Endothelial cell of umbilical vein (primary cell): ENCODE measurements around the gene LRIT2. TPM values are rescaled to one million over a fixed set of nuclear protein-coding genes. Genes with fewer than 3 reads are reported as not detected.

Source experiments
- BruUV-seq: library from RNA; stranded (reverse); fragments of 400-500 nt; replicated peaks from 2 replicates; lab custom pipeline; 2021; lab: Mats Ljungman, UMichigan
- CTCF ChIA-PET: fragments of 300-600, 350-600 bp; sonication (Branson Sonifier 250); formaldehyde crosslinking; loops from one replicate; lab custom pipeline; 2021; ENCODE audit warnings: antibody characterized with exemption, inconsistent platforms; lab: Charles Lee
- POLR2A ChIA-PET: fragments of 300-600, 350-600 bp; sonication (Branson Sonifier 250); formaldehyde crosslinking; loops from one replicate; lab custom pipeline; 2021; ENCODE audit warnings: antibody characterized with exemption, inconsistent platforms; lab: Charles Lee
- DNase-seq: peaks from one replicate; pipeline ENCODE4 v3.0.0-alpha.2; 2011; ENCODE audit warnings: low read depth, low spot score
- FAIRE-seq: peaks from 2 replicates; lab custom pipeline; 2011; peaks lifted over from hg19 to GRCh38; lab: Jason Lieb, UNC
- H2AFZ ChIP-seq: 2 replicates; pipeline ENCODE4 v1.6.0; 2012; ENCODE audit warnings: low read depth, low read length, control low read depth, inconsistent platforms
- H3K27ac ChIP-seq: 2 replicates; pipeline ENCODE4 v1.5.1; 2011; ENCODE audit warnings: low read depth, mild to moderate bottlenecking, control low read depth, low read length, moderate library complexity; ENCODE audit not compliant: insufficient read depth
- H3K27me3 ChIP-seq, 2 experiments: 2 replicates each; pipeline versions ENCODE4 v1.6.0 to v1.6.1; 2011; ENCODE audit warnings: low read length in 2 of 2, mixed read lengths in 1 of 2; ENCODE audit not compliant: control insufficient read depth in 2 of 2, insufficient read depth in 2 of 2
- H3K36me3 ChIP-seq, 2 experiments: 2 replicates in 1 of 2; 3 replicates in 1 of 2; pipeline ENCODE4 v1.5.1; 2011; ENCODE audit warnings: low read length in 2 of 2, mild to moderate bottlenecking in 1 of 2, moderate library complexity in 1 of 2; ENCODE audit not compliant: control insufficient read depth in 2 of 2, insufficient read depth in 2 of 2; ENCODE audit errors: extremely low read depth in 1 of 2
- H3K4me1 ChIP-seq: 3 replicates; pipeline ENCODE4 v1.5.1; 2011; ENCODE audit warnings: mild to moderate bottlenecking, low read length; ENCODE audit not compliant: control insufficient read depth, insufficient read depth; ENCODE audit errors: extremely low read depth
- H3K4me2 ChIP-seq: 2 replicates; pipeline ENCODE4 v1.6.1; 2011; ENCODE audit warnings: low read length, control low read depth, mixed read lengths; ENCODE audit not compliant: insufficient read depth
- H3K4me3 ChIP-seq, 3 experiments: fragments of 200-600 bp in 1 of 3; sonication (generic), shearing (Covaris generic) in 1 of 3; replicated peaks in 1 of 3; 2 replicates each; pipeline ENCODE4 v1.5.1; 2011 to 2016; ENCODE audit warnings: control low read depth in 3 of 3, low read length in 3 of 3, mild to moderate bottlenecking in 2 of 3, inconsistent platforms in 1 of 3, low read depth in 1 of 3, moderate library complexity in 1 of 3; ENCODE audit not compliant: insufficient read depth in 1 of 3
- H3K79me2 ChIP-seq: 2 replicates; pipeline ENCODE4 v1.6.0; 2012; ENCODE audit warnings: low read length, inconsistent platforms; ENCODE audit not compliant: control insufficient read depth, insufficient read depth
- H3K9ac ChIP-seq: replicated peaks from 2 replicates; pipeline ENCODE3; 2011; ENCODE audit warnings: low read length, control low read depth; ENCODE audit not compliant: insufficient read depth; ENCODE audit errors: extremely low read depth
- H3K9me1 ChIP-seq: replicated peaks from 3 replicates; pipeline ENCODE4 v1.6.0; 2011; ENCODE audit warnings: mild to moderate bottlenecking, low read length; ENCODE audit not compliant: control insufficient read depth, insufficient read depth; ENCODE audit errors: extremely low read depth
- H3K9me3 ChIP-seq: replicated peaks from 2 replicates; pipeline ENCODE4 v1.5.1; 2012; ENCODE audit warnings: low read length, inconsistent platforms; ENCODE audit not compliant: control insufficient read depth, insufficient read depth
- H4K20me1 ChIP-seq: replicated peaks from 2 replicates; pipeline ENCODE3; 2011; ENCODE audit warnings: mild to moderate bottlenecking, low read length; ENCODE audit not compliant: control insufficient read depth, insufficient read depth; ENCODE audit errors: extremely low read depth
- EZH2 ChIP-seq: IDR thresholded peaks from 2 replicates; pipeline ENCODE4 v1.6.1; 2012; ENCODE audit warnings: borderline replicate concordance, low read depth, mild to moderate bottlenecking, moderate library complexity, low read length, inconsistent platforms; ENCODE audit not compliant: severe bottlenecking
- FOS ChIP-seq: IDR thresholded peaks from 2 replicates; pipeline ENCODE4 v1.6.1; 2011; ENCODE audit warnings: mild to moderate bottlenecking, low read length, moderate library complexity, borderline replicate concordance; ENCODE audit not compliant: insufficient read depth
- GATA2 ChIP-seq: IDR thresholded peaks from 2 replicates; pipeline ENCODE4 v1.7.0; 2011; ENCODE audit warnings: low read depth, mild to moderate bottlenecking, moderate library complexity, mixed read lengths, low read length; ENCODE audit not compliant: insufficient read length, insufficient read depth
- JUN ChIP-seq: IDR thresholded peaks from 2 replicates; pipeline ENCODE4 v1.6.1; 2011; ENCODE audit warnings: borderline replicate concordance, low read depth; ENCODE audit not compliant: insufficient read length, insufficient read depth
- MYC ChIP-seq: IDR thresholded peaks from one replicate; pipeline ENCODE4 v1.6.1; 2011; ENCODE audit warnings: mild to moderate bottlenecking, low read depth, low read length
- POLR2A ChIP-seq: IDR thresholded peaks from 2 replicates; pipeline ENCODE4 v1.6.1; 2012; ENCODE audit warnings: low read depth, mild to moderate bottlenecking, control low read depth, low read length
- POLR2AphosphoS5 ChIP-seq: IDR thresholded peaks from 2 replicates; pipeline ENCODE4 v1.6.1; 2012; ENCODE audit warnings: low read depth, mild to moderate bottlenecking, control low read depth, low read length, moderate library complexity; ENCODE audit not compliant: insufficient read depth
- dilution Hi-C: fragments of 300-500 bp; cut with MboI; formaldehyde crosslinking; loops from one replicate; pipeline ENCODE4 v1.15.0; 2019; ENCODE audit warnings: low sequenced_read_pairs; ENCODE audit not compliant: extremely low pct_ligation_motif_present
- intact Hi-C: fragments of 100-400 bp; cut with micrococcal nuclease; formaldehyde crosslinking; loops from one replicate; pipeline ENCODE4 v1.10.0; 2022
- polyA plus RNA-seq, 4 experiments: library from polyadenylated mRNA; depleted of rRNA in 3 of 4; stranded (reverse) in 3 of 4; unstranded in 1 of 4; fragments of >200 nt; gene quantifications; 2 replicates each; pipeline versions ENCODE4 v1.2.1 to v1.2.3, GENCODE V29; 2011 to 2012; ENCODE audit warnings: missing spikeins in 1 of 4
- total RNA-seq: library from RNA; stranded (reverse); gene quantifications from 2 replicates; pipeline ENCODE4 v1.2.3, GENCODE V29; 2021
- TF ChIP-seq, protein P1 (sequence below), 2 donors: IDR thresholded peaks; 1 replicate in 1 of 2; 2 replicates in 1 of 2; pipeline ENCODE4 v1.5.1; 2011; ENCODE audit warnings: low read length in 2 of 2, mild to moderate bottlenecking in 2 of 2, moderate library complexity in 2 of 2, control low read depth in 1 of 2, inconsistent platforms in 1 of 2, low read depth in 1 of 2; ENCODE audit not compliant: insufficient read depth in 1 of 2; ENCODE audit errors: extremely low read depth in 1 of 2
- TF ChIP-seq, protein P2 (sequence below): IDR thresholded peaks from 2 replicates; pipeline ENCODE4 v1.6.1; 2011; ENCODE audit not compliant: insufficient read depth, insufficient read length

Gene LRIT2
- total and polyA plus RNA-seq, 2 donors (not counting 3 experiments of a cell fraction or from before 2014, with no cell fraction given), result not detected

DNA sequence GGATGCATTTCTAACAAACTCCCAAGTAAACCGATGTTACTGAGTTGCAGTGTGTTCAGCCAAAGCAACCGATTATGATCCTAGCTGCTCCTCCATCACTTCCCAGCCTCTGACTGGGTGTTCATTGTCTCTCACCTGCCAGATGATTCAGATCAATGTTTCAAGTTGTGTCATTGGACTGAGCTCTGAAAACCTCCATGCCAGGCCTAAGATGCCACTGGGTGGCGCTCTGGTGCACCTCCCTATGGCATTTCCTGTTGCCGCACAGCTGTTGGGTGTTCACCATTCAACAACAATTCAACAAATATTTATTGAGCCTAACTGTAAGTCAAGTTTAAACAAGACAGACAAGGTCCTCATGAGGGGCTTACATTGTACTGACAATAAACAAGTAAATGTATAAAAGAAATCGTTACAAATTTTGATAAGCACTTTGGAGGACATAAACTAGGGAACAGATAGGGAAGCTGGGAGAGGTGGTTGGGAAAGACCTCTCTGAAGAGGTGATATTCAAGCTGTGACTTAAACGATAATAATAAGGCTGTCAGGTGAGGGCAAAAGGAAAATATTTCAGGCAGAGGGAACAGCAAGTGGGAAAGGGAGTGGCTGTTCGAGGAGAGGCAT, 42.3 kb upstream of the LRIT2 start:
- DNase-seq (peak; percentile 67), FAIRE-seq (no peak)
- TF ChIP-seq, protein P1, sequence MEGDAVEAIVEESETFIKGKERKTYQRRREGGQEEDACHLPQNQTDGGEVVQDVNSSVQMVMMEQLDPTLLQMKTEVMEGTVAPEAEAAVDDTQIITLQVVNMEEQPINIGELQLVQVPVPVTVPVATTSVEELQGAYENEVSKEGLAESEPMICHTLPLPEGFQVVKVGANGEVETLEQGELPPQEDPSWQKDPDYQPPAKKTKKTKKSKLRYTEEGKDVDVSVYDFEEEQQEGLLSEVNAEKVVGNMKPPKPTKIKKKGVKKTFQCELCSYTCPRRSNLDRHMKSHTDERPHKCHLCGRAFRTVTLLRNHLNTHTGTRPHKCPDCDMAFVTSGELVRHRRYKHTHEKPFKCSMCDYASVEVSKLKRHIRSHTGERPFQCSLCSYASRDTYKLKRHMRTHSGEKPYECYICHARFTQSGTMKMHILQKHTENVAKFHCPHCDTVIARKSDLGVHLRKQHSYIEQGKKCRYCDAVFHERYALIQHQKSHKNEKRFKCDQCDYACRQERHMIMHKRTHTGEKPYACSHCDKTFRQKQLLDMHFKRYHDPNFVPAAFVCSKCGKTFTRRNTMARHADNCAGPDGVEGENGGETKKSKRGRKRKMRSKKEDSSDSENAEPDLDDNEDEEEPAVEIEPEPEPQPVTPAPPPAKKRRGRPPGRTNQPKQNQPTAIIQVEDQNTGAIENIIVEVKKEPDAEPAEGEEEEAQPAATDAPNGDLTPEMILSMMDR (IDR thresholded peaks at IDR 0.05; ENCODE audit: extremely low read depth in 1 of 2, insufficient read depth in 1 of 2, low read depth in 1 of 2, low read length in 2 of 2), result peak; percentile 80 to 84
- TF ChIP-seq MYC, result no peak
- intact Hi-C loops (loop anchor here (1.0 kb wide), 3 partner anchors 29 to 85 kb away; no protein-coding TSS in a partner anchor), dilution Hi-C loops (no loop called here)
- no peaks in the 10 kb centered on the region for H4K20me1 ChIP-seq
- H3K9me3 ChIP-seq, result no peaks in the 10 kb centered on the region
- H3K79me2 ChIP-seq, result no peaks in the 10 kb centered on the region
- peaks cover 5 to 21% of the 10 kb centered on the region in 2 experiments for H3K27me3 ChIP-seq
- H3K27ac ChIP-seq, result no peak overlapping the region
- no peaks in the 10 kb centered on the region for H3K4me1 ChIP-seq
- no peak overlapping the region for H3K4me2 ChIP-seq
- H3K4me3 ChIP-seq, result no peak overlapping the region
- no peaks in the 10 kb centered on the region for H3K36me3 ChIP-seq
- POLR2A ChIA-PET, result no interaction called here
- no peak overlapping the region for H3K9ac ChIP-seq
- H3K9me1 ChIP-seq, result no peaks in the 10 kb centered on the region
- CTCF ChIA-PET, result interaction anchor here (0.7 to 11.1 kb wide), 37 partner anchors 9 to 280 kb away, joined by 3 to 510 read pairs (median 9); partner anchors contain the start of gene CCSER2
- H2AFZ ChIP-seq, result no peak overlapping the region
- BruUV-seq, result no TSS peak

DNA sequence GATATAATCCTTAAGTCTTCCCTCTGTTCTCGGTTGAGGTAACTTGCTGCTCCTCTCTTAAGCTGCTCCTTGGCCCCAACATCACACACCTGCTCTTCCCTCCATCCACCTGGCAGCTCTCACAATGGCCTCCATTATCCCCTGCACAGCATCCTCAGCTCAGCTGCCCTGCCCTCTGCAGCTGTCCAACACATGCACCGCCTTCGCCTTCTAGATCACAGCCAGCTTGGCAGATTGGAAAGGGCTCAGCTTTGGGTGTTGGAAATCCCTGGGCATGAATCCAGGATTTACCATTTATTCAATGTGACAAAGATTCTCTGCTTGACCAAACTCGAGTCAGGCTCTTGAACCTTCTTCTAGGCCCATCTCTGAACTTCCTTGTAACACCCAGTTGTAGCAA, 40.1 kb upstream of the LRIT2 start:
- Histone ChIP-seq H3K4me1 (no peaks in the 10 kb centered on the region), H4K20me1 (no peaks in the 10 kb centered on the region), H3K9me3 (no peaks in the 10 kb centered on the region), H3K4me3 (no peak overlapping the region), H3K36me3 (no peaks in the 10 kb centered on the region), H2AFZ (no peak overlapping the region), H3K9ac (no peak overlapping the region), H3K9me1 (no peaks in the 10 kb centered on the region), H3K27me3 (peaks cover 9 to 10% of the 10 kb centered on the region in 2 experiments), H3K79me2 (no peaks in the 10 kb centered on the region), H3K4me2 (no peak overlapping the region), H3K27ac (no peak overlapping the region)
- ChIA-PET CTCF (interaction anchor here (0.9 to 11.1 kb wide), 6 partner anchors 9 to 282 kb away, joined by 5 to 510 read pairs (median 12); no protein-coding TSS in a partner anchor), POLR2A (no interaction called here)
- no peak for FAIRE-seq
- intact Hi-C loops, result no loop called here
- no peak for DNase-seq
- BruUV-seq, result no TSS peak
- dilution Hi-C loops, result no loop called here
- TF ChIP-seq POLR2A (no peak), EZH2 (no peak), MYC (no peak), POLR2AphosphoS5 (no peak), FOS (no peak), JUN (no peak), GATA2 (no peak)
- TF ChIP-seq, protein P1 (IDR thresholded peaks at IDR 0.05; ENCODE audit: extremely low read depth in 1 of 2, insufficient read depth in 1 of 2, low read depth in 1 of 2, low read length in 2 of 2), result no peak
- TF ChIP-seq, protein P2, sequence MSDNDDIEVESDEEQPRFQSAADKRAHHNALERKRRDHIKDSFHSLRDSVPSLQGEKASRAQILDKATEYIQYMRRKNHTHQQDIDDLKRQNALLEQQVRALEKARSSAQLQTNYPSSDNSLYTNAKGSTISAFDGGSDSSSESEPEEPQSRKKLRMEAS, result no peak
